Stomach (tissue), 4 donors: ENCODE data around the gene CCDC47.
A peak's percentile ranks its signal among the peaks of the same experiment; 100 is the strongest.

Source experiments
- CTCF ChIP-seq, 7 experiments: fragments of 450-650 bp in 4 of 7; fragments of 200-600 bp in 3 of 7; sonication (generic) in 3 of 7; IDR thresholded peaks; one replicate each; pipeline ENCODE4 v1.5.1; 2016 to 2019; ENCODE audit warnings: antibody characterized with exemption in 7 of 7, control low read depth in 2 of 7, mild to moderate bottlenecking in 1 of 7
- EP300 ChIP-seq: sonication (generic); formaldehyde crosslinking; IDR thresholded peaks from one replicate; pipeline ENCODE4 v1.6.1; 2017; ENCODE audit warnings: antibody characterized with exemption
- POLR2A ChIP-seq, 4 donors: fragments of 450-650 bp; IDR thresholded peaks; one replicate each; pipeline ENCODE4 v1.6.1; 2016; ENCODE audit warnings: antibody characterized with exemption in 4 of 4, control low read depth in 2 of 4, mild to moderate bottlenecking in 1 of 4, moderate library complexity in 1 of 4
- POLR2AphosphoS5 ChIP-seq, 3 donors: sonication (generic); formaldehyde crosslinking; IDR thresholded peaks; one replicate each; pipeline ENCODE4 v1.6.1; 2016; ENCODE audit warnings: antibody characterized with exemption in 3 of 3

- TF ChIP-seq CTCF (IDR thresholded peaks at IDR 0.05) (no peak), EP300 (no peak), POLR2AphosphoS5 (IDR thresholded peaks at IDR 0.05) (peak; percentile 60 to 95 (median 89)), POLR2A (IDR thresholded peaks at IDR 0.05) (peak in 1 of 4 donors; percentile 61)
Observed at GRCh38 chr17:63741408-63742173, 31.8 kb downstream of the CCDC47 start, which contains the start of gene STRADA.
